OCI-LY7 (cell line): ENCODE results near the gene HSD11B1L. TPM values are rescaled to one million over a fixed set of nuclear protein-coding genes. Genes with fewer than 3 reads are reported as not detected.

ENCODE experiments used
- BruUV-seq: library from RNA; stranded (reverse); fragments of 400-500 nt; replicated peaks from 2 replicates; lab custom pipeline; 2021; lab: Mats Ljungman, UMichigan
- CTCF ChIA-PET: fragments of 300-600 bp; sonication (Branson Sonifier 250); formaldehyde crosslinking; loops from one replicate; lab custom pipeline; 2022; ENCODE audit warnings: antibody characterized with exemption; ENCODE audit not compliant: unreplicated experiment; lab: Charles Lee
- POLR2A ChIA-PET: fragments of 300-600 bp; sonication (Branson Sonifier 250); formaldehyde crosslinking; loops from one replicate; lab custom pipeline; 2022; ENCODE audit warnings: antibody characterized with exemption; lab: Charles Lee
- DNase-seq: peaks from one replicate; pipeline ENCODE4 v3.0.0-alpha.2; 2015; ENCODE audit warnings: low spot score
- H2AFZ ChIP-seq: fragments of 200-600 bp; sonication (generic), shearing (Covaris generic); 2 replicates; pipeline ENCODE4 v1.6.1; 2014; ENCODE audit warnings: mild to moderate bottlenecking, antibody characterized with exemption, low read length, moderate library complexity
- H3K27ac ChIP-seq: fragments of 200-600 bp; sonication (generic); 2 replicates; pipeline ENCODE4 v1.5.1; 2014; ENCODE audit warnings: mixed run types, low read depth, mild to moderate bottlenecking, moderate library complexity, low read length, inconsistent platforms; ENCODE audit not compliant: poor library complexity, severe bottlenecking
- H3K36me3 ChIP-seq: fragments of 200-600 bp; sonication (generic); 2 replicates; pipeline ENCODE4 v1.6.1; 2014; ENCODE audit warnings: mild to moderate bottlenecking, antibody characterized with exemption, low read length, moderate library complexity, mixed read lengths; ENCODE audit not compliant: insufficient read depth
- H3K4me1 ChIP-seq: fragments of 200-600 bp; sonication (generic); 2 replicates; pipeline ENCODE4 v1.5.1; 2014; ENCODE audit warnings: mild to moderate bottlenecking, low read length; ENCODE audit not compliant: insufficient read depth, poor library complexity, severe bottlenecking
- H3K4me2 ChIP-seq: fragments of 200-600 bp; sonication (generic); 2 replicates; pipeline ENCODE4 v1.6.1; 2014; ENCODE audit warnings: mild to moderate bottlenecking, low read length
- H3K4me3 ChIP-seq: fragments of 200-600 bp; sonication (generic); 2 replicates; pipeline ENCODE4 v1.5.1; 2014; ENCODE audit warnings: mild to moderate bottlenecking, low read depth, low read length; ENCODE audit not compliant: poor library complexity, severe bottlenecking
- H3K79me2 ChIP-seq: fragments of 200-600 bp; sonication (generic); 2 replicates; pipeline ENCODE4 v1.6.1; 2016; ENCODE audit warnings: low read depth, mild to moderate bottlenecking, low read length, moderate library complexity, mixed read lengths; ENCODE audit not compliant: insufficient read depth
- H3K9me2 ChIP-seq: fragments of 200-600 bp; sonication (generic); 2 replicates; pipeline ENCODE4 v1.6.1; 2016; ENCODE audit warnings: mild to moderate bottlenecking, low read length, mixed read lengths; ENCODE audit not compliant: insufficient read depth
- H3K9me3 ChIP-seq: fragments of 200-600 bp; sonication (generic); 2 replicates; pipeline ENCODE4 v1.6.1; 2014; ENCODE audit warnings: mild to moderate bottlenecking, mixed run types, low read length, mixed read lengths
- H4K20me1 ChIP-seq: fragments of 200-600 bp; sonication (generic); 2 replicates; pipeline ENCODE4 v1.6.1; 2014; ENCODE audit warnings: mild to moderate bottlenecking, antibody characterized with exemption, low read length, moderate library complexity, mixed read lengths; ENCODE audit not compliant: insufficient read depth
- CTCF ChIP-seq: fragments of 200-600 bp; sonication (generic); conservative IDR thresholded peaks from 2 replicates; pipeline ENCODE4 v1.5.1; 2014; ENCODE audit warnings: mild to moderate bottlenecking, antibody characterized with exemption, low read length, moderate library complexity, mixed read lengths
- EZH2phosphoT487 ChIP-seq: fragments of 200-600 bp; sonication (generic); IDR thresholded peaks from 2 replicates; pipeline ENCODE4 v1.6.1; 2018; ENCODE audit warnings: low read depth, borderline replicate concordance, mild to moderate bottlenecking, mixed run types, antibody characterized with exemption, low read length, moderate library complexity, mixed read lengths
- intact Hi-C: fragments of 100-400 bp; cut with micrococcal nuclease; formaldehyde crosslinking; loops from one replicate; pipeline ENCODE4 v1.10.0; 2022; ENCODE audit not compliant: unreplicated experiment
- total RNA-seq, 2 experiments: library from RNA; depleted of rRNA in 1 of 2; stranded (reverse); fragments of >200 nt in 1 of 2; shearing (Covaris generic) in 1 of 2; gene quantifications; 2 replicates each; pipeline ENCODE4 v1.2.3, GENCODE V29; 2014 to 2022

Gene HSD11B1L
- total RNA-seq, 2 experiments from 2014 or later, result 4.6 to 4.9 TPM

- no peak overlapping the region for H3K27ac ChIP-seq
- H4K20me1 ChIP-seq, result no peaks in the 10 kb centered on the region
- no peak overlapping the region for H2AFZ ChIP-seq
- no peak overlapping the region for H3K4me3 ChIP-seq
- no peaks in the 10 kb centered on the region for H3K9me3 ChIP-seq
- H3K36me3 ChIP-seq, result peaks cover 22% of the 10 kb centered on the region
- DNase-seq, result no peak
- intact Hi-C loops, result no loop called here
- H3K4me1 ChIP-seq, result peaks cover 12% of the 10 kb centered on the region
- H3K79me2 ChIP-seq, result no peaks in the 10 kb centered on the region; the same call in 1 of the 2 replicates
- POLR2A ChIA-PET, result no interaction called here
- BruUV-seq, result no TSS peak
- no peaks in the 10 kb centered on the region for H3K9me2 ChIP-seq
- no peak for TF ChIP-seq EZH2phosphoT487
- no peak for TF ChIP-seq CTCF
- CTCF ChIA-PET, result no interaction called here
- no peak overlapping the region for H3K4me2 ChIP-seq
These were observed 3.2 kb upstream of the HSD11B1L start for GRCh38 chr19:5677580-5677979.

GRCh38 chr19:5678071-5678718 is 2.6 kb upstream of the HSD11B1L start:
- ChIA-PET CTCF (no interaction called here), POLR2A (no interaction called here)
- Histone ChIP-seq H3K9me3 (no peaks in the 10 kb centered on the region), H3K4me3 (no peak overlapping the region), H3K27ac (no peak overlapping the region), H4K20me1 (no peaks in the 10 kb centered on the region), H2AFZ (no peak overlapping the region), H3K79me2 (no peaks in the 10 kb centered on the region; the same call in 1 of the 2 replicates), H3K4me1 (peaks cover 12% of the 10 kb centered on the region), H3K9me2 (no peaks in the 10 kb centered on the region), H3K4me2 (no peak overlapping the region), H3K36me3 (peaks cover 16% of the 10 kb centered on the region)
- no peak for DNase-seq
- intact Hi-C loops, result no loop called here
- TF ChIP-seq EZH2phosphoT487 (no peak), CTCF (no peak)
- no TSS peak for BruUV-seq
